HG02798 (cell line): ENCODE data around the gene RABIF.
"Not testable (repeated sequence)": the region's sequence is repeated elsewhere in the genome, so short reads cannot be mapped to it uniquely, and the experiment has no call there.

Experiments
- ATAC-seq: cut with Tn5 transposase; IDR thresholded peaks from one replicate; pipeline ENCODE4 v1.9.1; 2021; ENCODE audit warnings: mild to moderate bottlenecking; ENCODE audit not compliant: unreplicated experiment, poor library complexity

RABIF gene

DNA sequence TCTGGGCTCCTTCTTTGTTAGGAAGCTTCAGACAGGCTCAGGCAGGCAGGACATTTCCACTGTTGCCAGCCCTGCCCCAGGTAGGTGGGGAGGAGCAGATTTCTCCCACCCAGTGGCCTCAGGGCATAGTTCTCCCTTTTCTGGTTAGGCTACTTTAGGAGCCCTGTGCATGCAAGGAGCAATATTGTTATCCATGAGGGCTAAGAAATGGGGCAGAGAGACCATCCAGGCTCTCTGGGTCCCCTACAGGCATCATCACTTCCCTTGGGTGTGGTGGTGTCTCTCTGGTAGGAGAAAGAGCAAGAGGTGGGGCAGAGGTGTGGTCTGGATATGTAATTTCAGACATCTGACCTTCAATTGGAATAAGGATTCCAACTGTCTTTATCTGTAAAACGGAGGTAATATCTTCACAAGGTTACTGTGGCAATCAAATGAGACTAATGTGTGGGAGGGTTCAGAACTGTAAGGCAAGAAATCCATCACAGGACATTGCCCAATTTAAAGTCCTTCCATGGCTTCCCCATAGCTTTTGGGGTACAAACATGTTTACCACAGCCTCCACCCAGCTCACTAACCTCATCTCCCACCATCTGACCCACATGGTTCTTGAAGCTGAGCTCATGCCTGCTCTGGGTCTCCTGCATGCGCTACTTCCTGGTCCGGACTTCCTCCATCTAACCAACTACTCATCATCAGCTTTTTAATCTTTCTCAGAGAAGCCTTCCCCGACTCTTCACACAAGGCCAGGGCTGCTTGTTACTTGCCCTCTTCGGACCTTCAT is 52.1 kb downstream of the RABIF start:
- no peak for ATAC-seq

DNA sequence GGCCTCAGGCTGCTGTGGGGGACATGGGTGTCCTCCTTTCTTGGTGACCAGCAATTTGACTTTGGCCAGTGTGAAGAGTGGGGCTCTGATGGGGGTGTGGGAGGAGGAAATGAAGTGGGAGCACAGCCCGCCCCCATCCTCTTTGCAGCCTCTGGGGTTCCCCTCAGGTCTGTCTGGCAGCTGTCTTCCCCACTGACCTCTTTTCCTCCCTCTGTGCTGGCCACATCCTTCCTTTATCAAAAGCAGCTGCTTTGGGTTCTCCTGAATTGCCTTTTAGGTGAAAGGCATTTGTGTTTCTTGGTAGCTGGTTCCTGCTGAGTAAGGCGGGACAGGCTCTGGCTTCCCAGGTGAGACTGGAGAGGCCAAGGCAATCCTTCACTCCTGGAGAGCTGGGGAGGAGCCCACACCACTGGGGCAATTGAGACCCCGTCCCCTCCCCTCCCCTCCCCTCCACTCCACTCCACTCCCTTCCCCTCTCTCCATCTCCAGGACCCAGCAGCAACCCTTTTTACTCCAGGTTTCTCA is 53.3 kb downstream of the RABIF start:
- no peak for ATAC-seq

DNA sequence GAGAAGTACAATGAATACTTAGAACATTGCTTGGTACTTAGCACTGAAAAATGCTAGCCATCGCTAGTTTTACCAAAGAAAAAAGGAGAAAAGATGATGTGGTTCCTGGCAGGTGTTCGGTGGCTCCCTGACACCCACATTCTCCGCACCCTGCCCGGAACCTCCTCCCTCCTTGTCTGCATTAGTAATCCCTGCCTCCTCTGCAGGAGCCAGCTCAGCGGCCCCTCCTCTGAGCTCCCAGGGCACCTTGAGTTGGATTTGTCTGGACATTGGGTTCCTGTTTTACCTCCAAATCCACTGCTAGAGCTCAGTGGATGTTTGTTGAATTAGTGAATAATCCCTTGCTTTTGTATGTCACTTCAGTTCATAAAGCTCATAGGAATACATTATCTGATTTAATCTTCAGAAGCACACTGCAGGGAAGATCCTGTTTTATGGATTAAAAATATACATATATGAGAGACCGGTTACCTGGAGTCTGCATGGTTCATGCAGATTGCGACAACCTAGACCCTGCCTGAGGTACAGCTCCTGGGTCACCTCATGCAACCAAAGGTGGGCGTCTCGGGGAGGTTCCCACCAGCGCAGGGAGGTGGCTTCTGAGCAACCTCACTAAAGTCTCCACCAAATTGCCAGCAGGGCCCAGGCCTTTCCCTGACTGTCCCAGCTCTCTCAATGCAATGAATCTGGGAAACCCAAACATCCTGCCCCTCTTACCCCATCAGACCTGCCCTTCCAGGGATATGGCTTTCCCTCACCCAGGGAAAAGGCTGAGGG is 54.0 kb downstream of the RABIF start:
- no peak for ATAC-seq

DNA sequence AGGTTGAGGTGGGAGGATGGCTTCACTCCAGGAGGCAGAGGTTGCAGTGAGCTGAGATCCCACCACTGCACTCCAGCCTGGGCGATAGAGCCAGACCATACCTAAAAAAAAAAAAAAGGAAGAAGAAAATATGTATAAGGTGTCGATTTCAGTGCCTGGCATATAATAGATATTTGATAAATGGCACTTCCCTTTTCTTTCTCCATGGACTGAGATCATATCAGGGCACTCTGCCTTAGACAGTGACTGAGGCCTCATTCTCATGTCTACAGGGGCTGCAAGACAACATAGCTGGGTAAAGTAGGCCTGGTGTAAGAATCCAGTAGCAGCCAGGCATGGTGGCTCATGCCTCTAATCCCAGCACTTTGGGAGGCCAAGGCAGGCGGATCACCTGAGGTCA is 57.0 kb downstream of the RABIF start:
- no peak for ATAC-seq

DNA sequence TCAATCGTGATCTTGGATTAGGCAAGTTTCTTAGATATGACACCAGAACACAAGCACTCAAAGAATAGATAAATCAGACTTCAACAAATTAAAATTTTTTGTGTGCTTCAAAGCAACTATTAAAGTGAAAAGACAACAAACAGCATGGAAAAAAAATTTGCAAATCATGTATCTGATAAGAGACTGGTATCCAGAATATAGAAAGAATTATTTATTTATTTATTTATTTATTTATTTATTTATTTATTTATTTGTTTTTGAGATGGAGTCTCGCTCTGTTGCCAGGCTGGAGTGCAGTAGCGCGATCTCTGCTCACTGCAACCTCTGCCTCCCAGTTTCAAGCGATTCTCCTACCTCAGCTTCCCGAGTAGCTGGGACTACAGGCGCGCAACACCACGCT is 59.7 kb downstream of the RABIF start:
- ATAC-seq, result not testable (repeated sequence)
